K562 (cell line): ENCODE results near the gene FSTL4.

Experiments
- CREB3 ChIP-seq: fragments of 450-650 bp; conservative IDR thresholded peaks from 2 replicates; pipeline ENCODE4 v1.6.1; 2016; ENCODE audit warnings: missing genetic modification characterization, low read depth, mild to moderate bottlenecking, missing compliant biosample characterization, moderate library complexity
- POLR2AphosphoS5 ChIP-seq: IDR thresholded peaks from 2 replicates; pipeline ENCODE4 v1.6.1; 2011; ENCODE audit warnings: mild to moderate bottlenecking, low read depth, low read length, moderate library complexity; ENCODE audit not compliant: control insufficient read depth, insufficient read depth
- SOX6 ChIP-seq: fragments of 450-650 bp; IDR thresholded peaks from 2 replicates; pipeline ENCODE4 v1.6.1; 2014; ENCODE audit warnings: mild to moderate bottlenecking
- ZNF584 ChIP-seq: fragments of 200-800 bp; sonication (Bioruptor generic); IDR thresholded peaks from 2 replicates; pipeline ENCODE4 v1.6.1; 2016; ENCODE audit warnings: low read depth, mild to moderate bottlenecking, missing genetic modification characterization, missing compliant biosample characterization

GRCh38 chr5:133343196-133343595 is 269.1 kb downstream of the FSTL4 start:
- TF ChIP-seq SOX6 (no peak), ZNF584 (no peak), POLR2AphosphoS5 (no peak), CREB3 (tag) (no peak)
